Gastroesophageal sphincter (tissue), 4 donors: ENCODE measurements around the gene DAP. TPM values are rescaled to one million over a fixed set of nuclear protein-coding genes. Genes with fewer than 3 reads are reported as not detected.

Experiments used
- ATAC-seq: fragments of 150-250 bp; one replicate; pipeline ENCODE4 v1.9.1; 2016; ENCODE audit warnings: mild to moderate bottlenecking, moderate library complexity
- H3K27ac ChIP-seq, 4 donors: fragments of 200-600 bp; sonication (generic) in 3 of 4; 1 replicate in 3 of 4; 2 replicates in 1 of 4; pipeline ENCODE4 v1.5.1; 2016 to 2019
- H3K27me3 ChIP-seq: fragments of 200-600 bp; sonication (generic); one replicate; pipeline ENCODE4 v1.5.1; 2019
- H3K36me3 ChIP-seq, 2 donors: fragments of 200-600 bp; sonication (generic); one replicate each; pipeline ENCODE4 v1.5.1; 2019; ENCODE audit warnings: control low read depth in 1 of 2
- H3K4me1 ChIP-seq, 3 donors: fragments of 200-600 bp; sonication (generic); 1 replicate in 2 of 3; 2 replicates in 1 of 3; pipeline ENCODE4 v1.5.1; 2016 to 2019; ENCODE audit warnings: control low read depth in 2 of 3
- H3K4me3 ChIP-seq, 2 donors: fragments of 200-600 bp; sonication (generic); one replicate each; pipeline ENCODE4 v1.5.1; 2019; ENCODE audit warnings: mild to moderate bottlenecking in 1 of 2, moderate library complexity in 1 of 2
- H3K9me3 ChIP-seq, 3 donors: fragments of 200-600 bp; sonication (generic); one replicate each; pipeline ENCODE4 v1.5.1; 2017 to 2019; ENCODE audit warnings: control low read depth in 2 of 3
- EP300 ChIP-seq: sonication (generic); formaldehyde crosslinking; IDR thresholded peaks from one replicate; pipeline ENCODE4 v1.6.1; 2017; ENCODE audit warnings: antibody characterized with exemption, mild to moderate bottlenecking
- POLR2A ChIP-seq, 2 donors: fragments of 450-650 bp; IDR thresholded peaks; one replicate each; pipeline ENCODE4 v1.6.1; 2017; ENCODE audit warnings: antibody characterized with exemption in 2 of 2, mild to moderate bottlenecking in 2 of 2, moderate library complexity in 1 of 2
- POLR2AphosphoS5 ChIP-seq: sonication (generic); formaldehyde crosslinking; IDR thresholded peaks from one replicate; pipeline ENCODE4 v1.6.1; 2017; ENCODE audit warnings: antibody characterized with exemption
- WGBS, 2 donors: methylation state at CpG; one replicate each; pipeline ENCODE4 v1.1.5; 2018; ENCODE audit warnings: low coverage in 1 of 2; 5-methylcytosine and 5-hydroxymethylcytosine counted together
- total RNA-seq, 4 donors: library from RNA; depleted of rRNA; stranded (reverse); fragments of >200 nt; gene quantifications; one replicate each; pipeline ENCODE4 v1.1.0, GENCODE V29; 2016
- TF ChIP-seq, protein P1 (sequence below), 4 experiments: fragments of 200-600 bp in 2 of 4; fragments of 450-650 bp in 2 of 4; sonication (generic) in 1 of 4; IDR thresholded peaks; one replicate each; pipeline ENCODE4 v1.5.1; 2017 to 2019; ENCODE audit warnings: antibody characterized with exemption in 4 of 4, mild to moderate bottlenecking in 2 of 4, moderate library complexity in 2 of 4

The DAP gene
- total RNA-seq, 4 donors from 2014 or later = 21.8 to 41.9 (median 36.0) TPM

DNA sequence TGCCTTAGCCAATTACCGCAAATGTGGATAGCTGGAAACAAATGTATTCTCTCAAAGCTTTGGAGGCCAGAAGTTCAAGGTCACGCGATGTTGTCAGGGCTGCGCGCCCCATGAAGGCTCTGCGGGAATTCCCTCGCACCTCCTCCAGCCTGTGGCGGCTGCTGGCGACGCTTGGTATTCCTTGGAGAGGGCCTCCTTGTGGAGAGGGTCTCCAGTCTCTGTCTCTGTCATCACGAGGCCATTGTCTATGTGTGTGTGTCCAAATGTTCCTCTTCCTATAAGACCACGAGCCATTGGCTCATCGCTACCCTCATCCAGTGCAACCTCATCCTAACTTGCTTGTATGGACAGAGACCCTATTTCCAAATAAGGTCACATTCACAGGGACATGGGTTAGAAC is 99.6 kb downstream of the DAP start:
- WGBS, 2 donors = no CpG with 5 or more reads among the region's 13 CpGs
- no peaks in the 10 kb centered on the region for H3K9me3 ChIP-seq
- ATAC-seq = no peak
- H3K27ac ChIP-seq = no peak overlapping the region
- no peaks in the 10 kb centered on the region for H3K27me3 ChIP-seq
- H3K4me3 ChIP-seq = no peak overlapping the region
- H3K36me3 ChIP-seq = no peaks in the 10 kb centered on the region
- TF ChIP-seq, protein P1, sequence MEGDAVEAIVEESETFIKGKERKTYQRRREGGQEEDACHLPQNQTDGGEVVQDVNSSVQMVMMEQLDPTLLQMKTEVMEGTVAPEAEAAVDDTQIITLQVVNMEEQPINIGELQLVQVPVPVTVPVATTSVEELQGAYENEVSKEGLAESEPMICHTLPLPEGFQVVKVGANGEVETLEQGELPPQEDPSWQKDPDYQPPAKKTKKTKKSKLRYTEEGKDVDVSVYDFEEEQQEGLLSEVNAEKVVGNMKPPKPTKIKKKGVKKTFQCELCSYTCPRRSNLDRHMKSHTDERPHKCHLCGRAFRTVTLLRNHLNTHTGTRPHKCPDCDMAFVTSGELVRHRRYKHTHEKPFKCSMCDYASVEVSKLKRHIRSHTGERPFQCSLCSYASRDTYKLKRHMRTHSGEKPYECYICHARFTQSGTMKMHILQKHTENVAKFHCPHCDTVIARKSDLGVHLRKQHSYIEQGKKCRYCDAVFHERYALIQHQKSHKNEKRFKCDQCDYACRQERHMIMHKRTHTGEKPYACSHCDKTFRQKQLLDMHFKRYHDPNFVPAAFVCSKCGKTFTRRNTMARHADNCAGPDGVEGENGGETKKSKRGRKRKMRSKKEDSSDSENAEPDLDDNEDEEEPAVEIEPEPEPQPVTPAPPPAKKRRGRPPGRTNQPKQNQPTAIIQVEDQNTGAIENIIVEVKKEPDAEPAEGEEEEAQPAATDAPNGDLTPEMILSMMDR (IDR thresholded peaks at IDR 0.05) = no peak
- TF ChIP-seq EP300 = no peak
- TF ChIP-seq POLR2A (IDR thresholded peaks at IDR 0.05) = no peak
- no peak for TF ChIP-seq POLR2AphosphoS5
- H3K4me1 ChIP-seq = peaks cover 0 to 7% (median 0%) of the 10 kb centered on the region in 3 donors

DNA sequence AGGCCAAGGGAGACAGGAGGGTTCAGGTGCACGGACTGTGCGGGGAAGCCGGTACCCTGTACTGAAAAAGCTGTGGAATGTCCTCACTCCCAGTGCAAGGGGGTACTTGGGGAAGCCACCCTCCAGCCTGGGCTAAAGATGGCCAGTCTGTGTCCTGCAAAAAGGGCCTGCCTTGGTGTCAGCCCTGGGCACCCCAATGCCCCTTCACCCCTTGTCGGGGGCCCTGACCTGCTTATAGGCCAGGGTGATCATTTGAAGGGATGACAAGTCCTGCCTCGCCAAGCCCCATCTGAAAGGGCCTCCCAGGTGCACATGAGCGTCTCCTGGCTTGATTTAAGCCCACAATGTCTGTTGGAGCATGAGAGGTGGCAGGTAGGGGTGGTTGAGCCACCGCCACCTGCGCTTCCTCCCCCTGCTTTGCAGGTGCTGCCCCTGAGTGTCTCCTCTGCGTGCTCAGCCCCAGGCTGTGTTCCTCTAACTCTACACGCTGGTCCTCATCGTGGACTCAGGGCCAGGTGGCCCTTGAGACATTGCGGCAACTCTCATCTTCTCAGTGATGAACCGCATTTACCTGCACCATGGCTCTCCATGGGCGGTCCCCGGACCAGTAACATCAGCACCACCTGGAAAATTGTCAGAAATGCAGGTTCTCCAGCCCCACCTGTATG is 100.2 kb downstream of the DAP start:
- no peaks in the 10 kb centered on the region for H3K27me3 ChIP-seq
- WGBS, 2 donors = 92% methylated on average over 7 of the region's 15 CpGs; no CpG with 5 or more reads in 1 of the 2 donors
- H3K9me3 ChIP-seq = no peaks in the 10 kb centered on the region
- TF ChIP-seq POLR2A (IDR thresholded peaks at IDR 0.05) = no peak
- TF ChIP-seq, protein P1 (IDR thresholded peaks at IDR 0.05) = no peak
- TF ChIP-seq POLR2AphosphoS5 = no peak
- no peak for TF ChIP-seq EP300
- no peaks in the 10 kb centered on the region for H3K36me3 ChIP-seq
- no peak overlapping the region for H3K4me3 ChIP-seq
- H3K4me1 ChIP-seq = peaks cover 0 to 7% (median 0%) of the 10 kb centered on the region in 3 donors
- H3K27ac ChIP-seq = no peak overlapping the region
- no peak for ATAC-seq

DNA sequence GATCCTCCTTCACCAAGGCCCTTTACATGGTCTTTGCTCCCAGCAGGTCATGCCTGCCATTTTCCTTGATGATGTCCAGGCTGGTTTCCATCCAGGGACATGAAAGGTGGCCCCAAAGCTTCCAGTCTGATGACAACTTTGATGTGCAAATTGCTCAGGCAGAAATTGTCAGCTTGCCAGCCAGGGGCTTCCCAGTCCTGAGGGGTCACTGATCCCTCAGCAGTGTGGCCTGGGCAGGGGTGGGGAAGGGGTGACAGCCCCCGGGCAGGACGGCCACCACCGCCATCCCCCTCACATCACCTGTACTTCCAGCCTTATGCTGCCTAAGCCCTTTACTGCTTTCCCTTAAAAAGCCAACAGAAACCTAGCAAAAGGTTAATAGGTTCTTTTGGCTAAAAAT is 100.9 kb downstream of the DAP start:
- no peak overlapping the region for H3K4me3 ChIP-seq
- TF ChIP-seq, protein P1 (IDR thresholded peaks at IDR 0.05) = no peak
- no peak for TF ChIP-seq POLR2AphosphoS5
- TF ChIP-seq EP300 = no peak
- 80% methylated on average over 2 of the region's 3 CpGs; no CpG with 5 or more reads in 1 of the 2 donors for WGBS, 2 donors
- H3K27ac ChIP-seq = no peak overlapping the region
- H3K9me3 ChIP-seq = no peaks in the 10 kb centered on the region
- no peaks in the 10 kb centered on the region for H3K27me3 ChIP-seq
- peaks cover 0 to 7% (median 0%) of the 10 kb centered on the region in 3 donors for H3K4me1 ChIP-seq
- no peaks in the 10 kb centered on the region for H3K36me3 ChIP-seq
- no peak for ATAC-seq

DNA sequence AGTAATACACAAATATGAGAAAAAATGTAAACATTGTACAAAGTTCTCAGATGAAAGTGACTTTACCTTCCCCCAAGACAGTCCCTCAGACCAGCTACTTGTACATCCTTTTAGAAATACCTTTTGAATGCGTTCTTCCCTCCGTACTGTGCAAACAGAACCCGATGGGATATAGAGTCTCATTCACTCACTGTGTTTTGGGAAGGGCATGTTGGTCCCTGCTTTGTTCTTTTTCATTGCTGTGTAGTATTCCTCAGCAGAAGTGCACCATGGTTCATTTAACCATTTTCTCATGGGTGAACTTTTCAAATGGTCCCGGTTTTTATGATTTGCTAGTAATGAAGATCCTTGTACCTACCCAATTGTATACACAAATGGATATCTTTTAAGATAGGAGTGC is 102.8 kb downstream of the DAP start:
- WGBS, 2 donors = 72 to 74% methylated on average over 3 to 4 of the region's 4 CpGs
- no peak overlapping the region for H3K27ac ChIP-seq
- H3K4me3 ChIP-seq = no peak overlapping the region
- no peaks in the 10 kb centered on the region for H3K9me3 ChIP-seq
- no peaks in the 10 kb centered on the region for H3K36me3 ChIP-seq
- no peaks in the 10 kb centered on the region for H3K27me3 ChIP-seq
- no peak for TF ChIP-seq POLR2AphosphoS5
- no peak for TF ChIP-seq POLR2A (IDR thresholded peaks at IDR 0.05)
- TF ChIP-seq, protein P1 (IDR thresholded peaks at IDR 0.05) = no peak
- TF ChIP-seq EP300 = no peak
- ATAC-seq = no peak
- H3K4me1 ChIP-seq = peaks cover 0 to 9% (median 0%) of the 10 kb centered on the region in 3 donors
